Measurements from ENCODE around the gene NEMF. TPM values are rescaled to one million over a fixed set of nuclear protein-coding genes. Genes with fewer than 3 reads are reported as not detected.

The NEMF gene
- 100 to 1,000 TPM in 1 of 4 donors, 10 to 100 TPM in 3; 50.2 to 129 (median 79.3) TPM for total RNA-seq

DNA sequence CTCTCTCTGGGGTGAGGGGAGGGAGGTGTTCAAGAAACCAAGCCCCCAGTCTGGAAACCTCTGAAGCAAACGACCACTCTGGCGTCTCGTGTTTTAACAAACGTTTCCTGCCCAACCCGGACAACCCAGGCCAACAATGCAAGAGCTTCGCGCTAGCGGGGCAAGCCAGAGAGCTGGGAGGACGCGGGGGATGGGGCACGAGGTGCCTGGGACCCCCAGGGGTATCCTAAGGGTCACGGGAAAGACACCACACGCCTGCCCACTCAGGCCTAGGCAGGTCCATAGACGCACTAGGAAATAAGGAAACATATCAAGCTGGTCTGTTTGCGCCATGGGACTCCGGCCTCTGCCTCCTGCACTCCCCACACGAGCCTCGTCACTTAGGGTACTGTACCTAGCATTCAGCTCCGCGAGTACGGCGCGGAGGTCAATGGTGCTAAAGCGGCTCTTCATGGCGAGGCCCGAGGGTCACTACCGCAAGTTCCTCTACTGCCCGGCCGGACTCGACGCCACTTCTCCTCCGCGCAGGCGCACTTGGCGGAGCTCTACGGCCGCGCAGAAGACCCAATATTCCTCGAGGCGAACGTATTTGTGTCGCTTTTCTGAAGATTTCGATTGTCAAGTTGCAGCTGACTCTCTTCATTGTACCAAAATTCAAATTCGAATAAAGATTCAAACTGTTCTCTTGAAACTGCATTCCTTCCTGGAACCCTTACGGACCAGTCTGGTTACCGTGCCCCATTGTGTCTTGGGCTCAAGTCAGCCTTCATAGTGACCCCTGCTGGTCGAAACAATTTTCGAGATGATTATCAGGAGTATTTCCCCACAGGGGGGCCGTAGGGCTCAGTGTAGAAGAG lies at the start of gene NEMF:
NEMF (minus strand) TSS at position 488 of the 857 bp plus-strand sequence; CDS start at position 453, 35 bp downstream.
- in situ Hi-C loops (cut with MboI; ENCODE audit: low pct_ligation_motif_present in 1 of 4, low pct_unique_long_range_greater_than_20kb in 1 of 4, low sequenced_read_pairs in 3 of 4), result loop anchor here (10.0 to 25.0 kb wide), 3 partner anchors 218 to 685 kb away; partner anchors contain the start of genes MAP4K5 (in 2 of the 4) and DNAAF2 (in 1 of the 4)
- no peak for TF ChIP-seq EP300 (IDR thresholded peaks at IDR 0.05; ENCODE audit: low read depth)
- TF ChIP-seq POLR2AphosphoS5 (IDR thresholded peaks at IDR 0.05), result peak; percentile 51 to 94 (median 88)
- TF ChIP-seq POLR2A (IDR thresholded peaks at IDR 0.05), result peak; percentile 89
- TF ChIP-seq, protein P1, sequence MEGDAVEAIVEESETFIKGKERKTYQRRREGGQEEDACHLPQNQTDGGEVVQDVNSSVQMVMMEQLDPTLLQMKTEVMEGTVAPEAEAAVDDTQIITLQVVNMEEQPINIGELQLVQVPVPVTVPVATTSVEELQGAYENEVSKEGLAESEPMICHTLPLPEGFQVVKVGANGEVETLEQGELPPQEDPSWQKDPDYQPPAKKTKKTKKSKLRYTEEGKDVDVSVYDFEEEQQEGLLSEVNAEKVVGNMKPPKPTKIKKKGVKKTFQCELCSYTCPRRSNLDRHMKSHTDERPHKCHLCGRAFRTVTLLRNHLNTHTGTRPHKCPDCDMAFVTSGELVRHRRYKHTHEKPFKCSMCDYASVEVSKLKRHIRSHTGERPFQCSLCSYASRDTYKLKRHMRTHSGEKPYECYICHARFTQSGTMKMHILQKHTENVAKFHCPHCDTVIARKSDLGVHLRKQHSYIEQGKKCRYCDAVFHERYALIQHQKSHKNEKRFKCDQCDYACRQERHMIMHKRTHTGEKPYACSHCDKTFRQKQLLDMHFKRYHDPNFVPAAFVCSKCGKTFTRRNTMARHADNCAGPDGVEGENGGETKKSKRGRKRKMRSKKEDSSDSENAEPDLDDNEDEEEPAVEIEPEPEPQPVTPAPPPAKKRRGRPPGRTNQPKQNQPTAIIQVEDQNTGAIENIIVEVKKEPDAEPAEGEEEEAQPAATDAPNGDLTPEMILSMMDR (IDR thresholded peaks at IDR 0.05), result peak; percentile 73 to 97 (median 80)
- peak; percentile 88 for DNase-seq
- 0% methylated on average over 49 of the region's 49 CpGs; no CpG with 5 or more reads in 1 of the 2 donors for WGBS, 2 donors (ENCODE audit: low coverage in 1 of 2)
- Histone ChIP-seq H3K4me3 (peak within 1 kb of the TSS; percentile 61 to 91 (median 72)), H3K4me1 (peaks cover 16 to 40% (median 17%) of the 10 kb centered on the region in 4 donors), H3K27me3 (no peaks in the 10 kb centered on the region), H3K36me3 (peaks cover 0 to 19% (median 0%) of the 10 kb centered on the region in 4 donors), H3K27ac (peak within 1 kb of the TSS; percentile 91 to 94 (median 93)), H3K9me3 (no peaks in the 10 kb centered on the region)
- intact Hi-C loops (cut with DNase I; ENCODE audit: low total_unique reads), result no loop called here

DNA sequence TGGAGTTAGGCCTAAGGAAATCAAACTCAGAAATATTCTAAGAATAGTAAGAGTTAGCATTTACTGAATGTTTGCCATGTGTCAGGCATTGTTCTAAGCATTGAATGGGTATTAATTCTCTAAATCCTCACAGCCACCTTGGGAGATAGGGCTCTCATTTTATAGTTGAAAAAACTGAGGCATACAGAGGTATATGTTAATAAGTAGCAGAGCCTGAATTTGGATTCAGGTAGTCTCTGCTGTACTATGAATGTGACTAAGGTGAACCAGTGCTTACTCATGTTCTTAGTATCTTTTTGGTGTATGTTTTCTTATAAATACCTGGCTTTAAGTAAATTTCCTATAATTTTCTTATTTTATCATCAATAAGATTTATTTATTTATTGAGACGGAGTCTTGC lies 48.4 kb upstream of the NEMF start:
- Histone ChIP-seq H3K27me3 (no peaks in the 10 kb centered on the region), H3K4me3 (no peak overlapping the region)

GRCh38 chr14:49898485-49898884 lies 45.9 kb upstream of the NEMF start:
- Histone ChIP-seq H3K9me3 (no peaks in the 10 kb centered on the region), H3K27me3 (no peaks in the 10 kb centered on the region), H3K36me3 (peaks cover 0 to 6% (median 3%) of the 10 kb centered on the region in 4 donors), H3K4me3 (no peak overlapping the region), H3K27ac (peak overlapping the region; percentile 100), H3K4me1 (peaks cover 7 to 55% (median 42%) of the 10 kb centered on the region in 4 donors)
- WGBS, 2 donors (ENCODE audit: low coverage in 1 of 2), result 51 to 69% methylated on average over 2 of the region's 2 CpGs
- in situ Hi-C loops (cut with MboI; ENCODE audit: low pct_ligation_motif_present in 1 of 4, low pct_unique_long_range_greater_than_20kb in 1 of 4, low sequenced_read_pairs in 3 of 4) (loop anchor here in 2 of 4 donors (10.0 kb wide), 1 partner anchor 106 kb away; no protein-coding TSS in a partner anchor), intact Hi-C loops (cut with DNase I; ENCODE audit: low total_unique reads) (loop anchor here (10.0 kb wide), 1 partner anchor 106 kb away; no protein-coding TSS in a partner anchor)
- no peak for DNase-seq
- TF ChIP-seq, protein P1 (IDR thresholded peaks at IDR 0.05), result no peak
- no peak for TF ChIP-seq POLR2AphosphoS5 (IDR thresholded peaks at IDR 0.05)
- TF ChIP-seq POLR2A (IDR thresholded peaks at IDR 0.05), result no peak
- no peak for TF ChIP-seq EP300 (IDR thresholded peaks at IDR 0.05; ENCODE audit: low read depth)

More for the DNA sequence above, 48.4 kb upstream of the NEMF start:
- TF ChIP-seq, protein P1 (IDR thresholded peaks at IDR 0.05), result no peak
- no peak for TF ChIP-seq EP300 (IDR thresholded peaks at IDR 0.05; ENCODE audit: low read depth)
- no peak for TF ChIP-seq POLR2AphosphoS5 (IDR thresholded peaks at IDR 0.05)
- TF ChIP-seq POLR2A (IDR thresholded peaks at IDR 0.05), result no peak
- Histone ChIP-seq H3K9me3 (no peaks in the 10 kb centered on the region), H3K4me1 (peaks cover 7 to 39% (median 28%) of the 10 kb centered on the region in 4 donors), H3K36me3 (no peaks in the 10 kb centered on the region), H3K27ac (no peak overlapping the region)
- DNase-seq, result no peak
- WGBS, 2 donors (ENCODE audit: low coverage in 1 of 2), result 96 to 100% methylated on average over 1 of the region's 1 CpG
- in situ Hi-C loops (cut with MboI; ENCODE audit: low pct_ligation_motif_present in 1 of 4, low pct_unique_long_range_greater_than_20kb in 1 of 4, low sequenced_read_pairs in 3 of 4) (no loop called here), intact Hi-C loops (cut with DNase I; ENCODE audit: low total_unique reads) (no loop called here)

- no peaks in the 10 kb centered on the region for H3K9me3 ChIP-seq
- no peaks in the 10 kb centered on the region for H3K27me3 ChIP-seq
- H3K36me3 ChIP-seq, result peaks cover 0 to 6% (median 3%) of the 10 kb centered on the region in 4 donors
- TF ChIP-seq POLR2AphosphoS5 (IDR thresholded peaks at IDR 0.05) (no peak), EP300 (IDR thresholded peaks at IDR 0.05; ENCODE audit: low read depth) (no peak), POLR2A (IDR thresholded peaks at IDR 0.05) (no peak)
- TF ChIP-seq, protein P1 (IDR thresholded peaks at IDR 0.05), result no peak
- intact Hi-C loops (cut with DNase I; ENCODE audit: low total_unique reads), result loop anchor here (10.0 kb wide), 1 partner anchor 107 kb away; no protein-coding TSS in a partner anchor
- H3K4me3 ChIP-seq, result peak overlapping the region in 1 of 4 donors; percentile 93
- in situ Hi-C loops (cut with MboI; ENCODE audit: low pct_ligation_motif_present in 1 of 4, low pct_unique_long_range_greater_than_20kb in 1 of 4, low sequenced_read_pairs in 3 of 4), result loop anchor here in 2 of 4 donors (10.0 kb wide), 1 partner anchor 107 kb away; no protein-coding TSS in a partner anchor
- H3K27ac ChIP-seq, result peak overlapping the region; percentile 100
- DNase-seq, result no peak
- peaks cover 7 to 55% (median 42%) of the 10 kb centered on the region in 4 donors for H3K4me1 ChIP-seq
- WGBS, 2 donors (ENCODE audit: low coverage in 1 of 2), result 43% methylated on average over 1 of the region's 1 CpG
Measured at GRCh38 chr14:49897965-49898364, 45.4 kb upstream of the NEMF start.
